DOHH2 (cell line): ENCODE measurements around the gene REC8.
"Not testable (repeated sequence)": the region's sequence is repeated elsewhere in the genome, so short reads cannot be mapped to it uniquely, and the experiment has no call there.

Experiments
- H3F3A ChIP-seq: fragments of 200-600 bp; sonication (generic), shearing (Covaris generic); 2 replicates; pipeline ENCODE4 v1.6.0; 2016; ENCODE audit warnings: antibody characterized with exemption, mild to moderate bottlenecking; ENCODE audit not compliant: control insufficient read depth, insufficient read depth
- H3K27ac ChIP-seq: fragments of 200-600 bp; sonication (generic); 2 replicates; pipeline ENCODE4 v1.5.1; 2014; ENCODE audit warnings: low read depth, mild to moderate bottlenecking, low read length, moderate library complexity
- H3K27me3 ChIP-seq: fragments of 200-600 bp; sonication (generic); 2 replicates; pipeline ENCODE4 v1.6.1; 2014; ENCODE audit warnings: mild to moderate bottlenecking, low read length, mixed read lengths; ENCODE audit not compliant: control insufficient read depth
- H3K36me3 ChIP-seq: fragments of 200-600 bp; sonication (generic); 2 replicates; pipeline ENCODE4 v1.6.1; 2014; ENCODE audit warnings: mild to moderate bottlenecking, low read length, moderate library complexity, mixed read lengths; ENCODE audit not compliant: control insufficient read depth
- H3K4me1 ChIP-seq: fragments of 200-600 bp; sonication (generic); 2 replicates; pipeline ENCODE4 v1.6.1; 2014; ENCODE audit warnings: mild to moderate bottlenecking, low read length, mixed read lengths; ENCODE audit not compliant: control insufficient read depth
- H3K4me2 ChIP-seq: fragments of 200-600 bp; sonication (generic); 2 replicates; pipeline ENCODE4 v1.6.0; 2014; ENCODE audit warnings: mild to moderate bottlenecking, low read length, moderate library complexity
- H3K4me3 ChIP-seq: fragments of 200-600 bp; sonication (generic); 2 replicates; pipeline ENCODE4 v1.5.1; 2014; ENCODE audit warnings: mild to moderate bottlenecking, low read length, mixed read lengths
- H3K79me2 ChIP-seq: fragments of 200-600 bp; sonication (generic); 2 replicates; pipeline ENCODE4 v1.6.1; 2014; ENCODE audit warnings: mild to moderate bottlenecking, low read length, mixed read lengths; ENCODE audit not compliant: control insufficient read depth
- H3K9me2 ChIP-seq: fragments of 200-600 bp; sonication (generic); replicated peaks from 2 replicates; pipeline ENCODE4 v1.6.1; 2014; ENCODE audit warnings: mild to moderate bottlenecking, low read length, mixed read lengths; ENCODE audit not compliant: control insufficient read depth
- H3K9me3 ChIP-seq: fragments of 200-600 bp; sonication (generic); 2 replicates; pipeline ENCODE4 v1.6.1; 2014; ENCODE audit warnings: antibody characterized with exemption, low read length, mixed read lengths; ENCODE audit not compliant: control insufficient read depth, insufficient read depth
- H4K20me1 ChIP-seq: fragments of 200-600 bp; sonication (generic); 2 replicates; pipeline ENCODE4 v1.6.0; 2014; ENCODE audit warnings: low read depth, mild to moderate bottlenecking, antibody characterized with exemption, low read length, moderate library complexity; ENCODE audit not compliant: control insufficient read depth, insufficient read depth
- EZH2phosphoT487 ChIP-seq: fragments of 200-600 bp; sonication (generic); IDR thresholded peaks from 2 replicates; pipeline ENCODE4 v1.6.1; 2017; ENCODE audit warnings: borderline replicate concordance, mild to moderate bottlenecking, antibody characterized with exemption, low read length, moderate library complexity, mixed read lengths
- TF ChIP-seq, protein P1 (sequence below): fragments of 200-600 bp; sonication (generic); IDR thresholded peaks from one replicate; pipeline ENCODE4 v1.5.1; 2014; ENCODE audit warnings: antibody characterized with exemption, mild to moderate bottlenecking, low read depth, low read length; ENCODE audit not compliant: poor library complexity, severe bottlenecking

The REC8 gene

DNA sequence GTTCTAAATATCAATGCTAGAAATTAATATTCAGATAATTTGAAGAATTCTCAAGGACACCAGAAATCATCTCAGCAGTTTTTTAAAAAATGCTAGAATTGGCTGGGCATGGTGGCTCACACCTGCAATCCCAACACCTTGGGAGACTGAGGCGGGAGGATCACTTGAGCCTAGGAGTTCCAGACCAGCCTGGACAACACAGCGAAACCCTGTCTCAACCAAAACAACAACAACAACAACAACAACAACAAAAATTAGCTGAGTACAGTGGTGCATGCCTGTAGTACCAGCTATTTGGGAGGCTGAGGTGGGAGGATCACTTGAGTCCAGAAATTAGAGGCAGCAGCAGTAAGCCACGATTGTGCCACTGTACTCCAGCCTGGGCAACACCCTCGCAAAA lies 47.2 kb downstream of the REC8 start:
- H3K36me3 ChIP-seq: peaks cover 14% of the 10 kb centered on the region
- no peaks in the 10 kb centered on the region for H4K20me1 ChIP-seq
- peaks cover 21% of the 10 kb centered on the region for H3F3A ChIP-seq
- no peak overlapping the region for H3K4me3 ChIP-seq
- peaks cover 49% of the 10 kb centered on the region for H3K79me2 ChIP-seq
- H3K27me3 ChIP-seq: no peaks in the 10 kb centered on the region
- no peaks in the 10 kb centered on the region for H3K9me3 ChIP-seq
- peaks cover 16% of the 10 kb centered on the region for H3K4me1 ChIP-seq
- H3K4me2 ChIP-seq: no peak overlapping the region
- H3K27ac ChIP-seq: no peak overlapping the region
- TF ChIP-seq, protein P1, sequence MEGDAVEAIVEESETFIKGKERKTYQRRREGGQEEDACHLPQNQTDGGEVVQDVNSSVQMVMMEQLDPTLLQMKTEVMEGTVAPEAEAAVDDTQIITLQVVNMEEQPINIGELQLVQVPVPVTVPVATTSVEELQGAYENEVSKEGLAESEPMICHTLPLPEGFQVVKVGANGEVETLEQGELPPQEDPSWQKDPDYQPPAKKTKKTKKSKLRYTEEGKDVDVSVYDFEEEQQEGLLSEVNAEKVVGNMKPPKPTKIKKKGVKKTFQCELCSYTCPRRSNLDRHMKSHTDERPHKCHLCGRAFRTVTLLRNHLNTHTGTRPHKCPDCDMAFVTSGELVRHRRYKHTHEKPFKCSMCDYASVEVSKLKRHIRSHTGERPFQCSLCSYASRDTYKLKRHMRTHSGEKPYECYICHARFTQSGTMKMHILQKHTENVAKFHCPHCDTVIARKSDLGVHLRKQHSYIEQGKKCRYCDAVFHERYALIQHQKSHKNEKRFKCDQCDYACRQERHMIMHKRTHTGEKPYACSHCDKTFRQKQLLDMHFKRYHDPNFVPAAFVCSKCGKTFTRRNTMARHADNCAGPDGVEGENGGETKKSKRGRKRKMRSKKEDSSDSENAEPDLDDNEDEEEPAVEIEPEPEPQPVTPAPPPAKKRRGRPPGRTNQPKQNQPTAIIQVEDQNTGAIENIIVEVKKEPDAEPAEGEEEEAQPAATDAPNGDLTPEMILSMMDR: no peak
- TF ChIP-seq EZH2phosphoT487: no peak
- no peaks in the 10 kb centered on the region for H3K9me2 ChIP-seq

DNA sequence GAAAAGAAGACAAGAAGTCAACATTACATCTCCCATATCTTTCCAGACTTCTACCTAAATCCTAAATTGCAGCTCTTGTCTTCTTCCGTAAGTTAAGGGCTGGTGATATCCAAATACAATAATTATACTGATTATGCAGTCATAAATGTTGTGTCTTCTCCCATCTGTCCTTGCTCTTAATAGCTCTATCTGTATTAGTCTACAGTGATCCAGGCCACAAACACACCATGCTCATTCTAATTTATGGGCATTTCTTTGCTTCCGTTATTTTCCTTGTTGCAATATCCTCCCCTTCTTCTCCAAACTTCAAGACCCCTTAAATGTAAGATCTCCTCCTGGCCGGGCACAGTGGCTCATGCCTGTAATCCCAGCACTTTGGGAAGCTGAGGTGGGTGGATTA lies 47.6 kb downstream of the REC8 start:
- no peaks in the 10 kb centered on the region for H4K20me1 ChIP-seq
- no peak overlapping the region for H3K4me2 ChIP-seq
- peaks cover 11% of the 10 kb centered on the region for H3K4me1 ChIP-seq
- H3F3A ChIP-seq: peaks cover 17% of the 10 kb centered on the region
- H3K27ac ChIP-seq: no peak overlapping the region
- H3K9me3 ChIP-seq: no peaks in the 10 kb centered on the region
- H3K36me3 ChIP-seq: peaks cover 14% of the 10 kb centered on the region
- H3K27me3 ChIP-seq: no peaks in the 10 kb centered on the region
- no peaks in the 10 kb centered on the region for H3K9me2 ChIP-seq
- H3K4me3 ChIP-seq: no peak overlapping the region
- TF ChIP-seq, protein P1: no peak
- no peak for TF ChIP-seq EZH2phosphoT487
- H3K79me2 ChIP-seq: peaks cover 49% of the 10 kb centered on the region

DNA sequence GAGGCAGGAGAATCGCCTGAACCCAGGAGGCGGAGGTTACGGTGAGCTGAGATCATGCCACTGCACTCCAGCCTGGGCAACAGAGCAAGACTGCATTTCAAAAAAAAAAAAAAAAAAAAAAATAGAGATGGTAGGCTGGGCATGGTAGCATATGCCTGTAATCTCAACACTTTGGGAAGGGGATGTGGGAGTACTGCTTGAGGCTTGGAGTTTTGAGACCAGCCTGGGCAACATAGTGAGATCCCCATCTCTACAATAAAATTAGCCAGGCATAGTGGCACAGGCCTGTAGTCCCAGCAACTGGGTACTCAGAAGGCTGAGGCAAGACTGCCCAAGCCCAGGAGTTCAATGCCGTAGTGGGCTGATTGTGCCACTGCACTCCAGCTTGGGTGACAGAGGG lies 51.1 kb downstream of the REC8 start:
- not testable (repeated sequence) for H3K9me2 ChIP-seq, H3K9me3 ChIP-seq, H3K4me3 ChIP-seq, H3K27me3 ChIP-seq, H4K20me1 ChIP-seq, H3K4me2 ChIP-seq, H3K4me1 ChIP-seq, H3F3A ChIP-seq, H3K27ac ChIP-seq
- Histone ChIP-seq H3K79me2 (peaks cover 69% of the 10 kb centered on the region), H3K36me3 (peaks cover 22% of the 10 kb centered on the region)

DNA sequence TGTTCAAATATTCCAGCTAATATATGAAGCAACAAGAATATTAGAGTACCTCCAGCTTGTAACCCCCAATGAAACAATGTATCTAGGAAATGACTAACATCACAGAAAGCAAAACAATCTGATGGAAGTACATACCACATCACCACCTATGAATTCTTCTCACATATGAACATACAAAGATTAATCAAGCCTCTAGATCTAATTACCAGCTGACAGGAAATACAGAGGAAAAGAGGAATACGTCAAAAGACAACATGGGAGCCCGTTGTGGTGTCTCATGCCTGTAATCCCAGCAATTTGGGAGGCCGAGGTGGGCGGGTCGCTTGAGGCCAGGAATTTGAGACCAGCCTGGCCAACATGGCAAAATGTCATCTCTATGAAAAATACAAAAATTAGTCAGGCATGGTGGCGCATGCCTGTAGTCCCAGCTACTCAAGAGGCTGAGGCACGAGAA lies 52.8 kb downstream of the REC8 start:
- no peak overlapping the region for H3K27ac ChIP-seq
- peaks cover 83% of the 10 kb centered on the region for H3K79me2 ChIP-seq
- TF ChIP-seq, protein P1: no peak
- TF ChIP-seq EZH2phosphoT487: no peak
- no peaks in the 10 kb centered on the region for H3K4me1 ChIP-seq
- no peaks in the 10 kb centered on the region for H3K27me3 ChIP-seq
- no peak overlapping the region for H3K4me2 ChIP-seq
- H3K9me2 ChIP-seq: no peaks in the 10 kb centered on the region
- H3K4me3 ChIP-seq: no peak overlapping the region
- peaks cover 7% of the 10 kb centered on the region for H4K20me1 ChIP-seq
- H3K9me3 ChIP-seq: no peaks in the 10 kb centered on the region
- peaks cover 8% of the 10 kb centered on the region; the same call in 1 of the 2 replicates for H3F3A ChIP-seq
- peaks cover 30% of the 10 kb centered on the region for H3K36me3 ChIP-seq
